ENCODE measurements around the gene ZNF174. TPM values are rescaled to one million over a fixed set of nuclear protein-coding genes. Genes with fewer than 3 reads are reported as not detected.
A peak's percentile ranks its signal among the peaks of the same experiment; 100 is the strongest.

The ZNF174 gene
- polyA plus RNA-seq, 2 of the 4 experiments (the other 2 are of a cell fraction): 9.5 to 15.8 TPM

DNA sequence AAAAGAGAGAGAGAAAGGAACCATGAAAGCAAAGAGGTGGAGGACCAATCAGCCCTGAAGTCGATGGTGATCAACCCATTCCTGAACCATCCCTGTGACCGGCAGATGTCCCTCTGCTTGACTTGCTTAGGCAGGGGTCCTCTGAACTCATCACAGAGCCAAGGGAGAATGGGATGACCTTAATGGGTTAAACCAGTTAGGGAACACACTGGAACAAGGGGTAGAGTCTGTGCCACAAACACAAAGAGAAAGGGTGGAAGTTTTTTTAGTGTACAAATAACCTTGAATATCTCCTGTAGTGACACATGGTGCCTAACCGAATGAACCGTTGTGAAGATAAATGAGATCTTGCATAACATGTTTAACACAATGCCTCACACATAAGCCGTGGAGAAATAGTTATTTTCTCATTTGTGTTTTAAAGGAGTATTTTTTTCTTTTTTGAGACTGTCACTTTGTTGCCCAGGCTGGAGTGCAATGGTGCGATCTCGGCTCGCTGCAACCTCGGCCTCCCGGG, 53.7 kb downstream of the ZNF174 start (continued):
- TF ChIP-seq BHLHE40 (IDR thresholded peaks at IDR 0.05; ENCODE audit: low read depth, low read length): no peak
- no peak for TF ChIP-seq ZNF302 (CRISPR knock-in tag; IDR thresholded peaks at IDR 0.05)
- TF ChIP-seq GATA3 (IDR thresholded peaks at IDR 0.05; ENCODE audit: borderline replicate concordance): no peak
- TF ChIP-seq, protein P1, sequence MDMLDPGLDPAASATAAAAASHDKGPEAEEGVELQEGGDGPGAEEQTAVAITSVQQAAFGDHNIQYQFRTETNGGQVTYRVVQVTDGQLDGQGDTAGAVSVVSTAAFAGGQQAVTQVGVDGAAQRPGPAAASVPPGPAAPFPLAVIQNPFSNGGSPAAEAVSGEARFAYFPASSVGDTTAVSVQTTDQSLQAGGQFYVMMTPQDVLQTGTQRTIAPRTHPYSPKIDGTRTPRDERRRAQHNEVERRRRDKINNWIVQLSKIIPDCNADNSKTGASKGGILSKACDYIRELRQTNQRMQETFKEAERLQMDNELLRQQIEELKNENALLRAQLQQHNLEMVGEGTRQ (IDR thresholded peaks at IDR 0.05): no peak

DNA sequence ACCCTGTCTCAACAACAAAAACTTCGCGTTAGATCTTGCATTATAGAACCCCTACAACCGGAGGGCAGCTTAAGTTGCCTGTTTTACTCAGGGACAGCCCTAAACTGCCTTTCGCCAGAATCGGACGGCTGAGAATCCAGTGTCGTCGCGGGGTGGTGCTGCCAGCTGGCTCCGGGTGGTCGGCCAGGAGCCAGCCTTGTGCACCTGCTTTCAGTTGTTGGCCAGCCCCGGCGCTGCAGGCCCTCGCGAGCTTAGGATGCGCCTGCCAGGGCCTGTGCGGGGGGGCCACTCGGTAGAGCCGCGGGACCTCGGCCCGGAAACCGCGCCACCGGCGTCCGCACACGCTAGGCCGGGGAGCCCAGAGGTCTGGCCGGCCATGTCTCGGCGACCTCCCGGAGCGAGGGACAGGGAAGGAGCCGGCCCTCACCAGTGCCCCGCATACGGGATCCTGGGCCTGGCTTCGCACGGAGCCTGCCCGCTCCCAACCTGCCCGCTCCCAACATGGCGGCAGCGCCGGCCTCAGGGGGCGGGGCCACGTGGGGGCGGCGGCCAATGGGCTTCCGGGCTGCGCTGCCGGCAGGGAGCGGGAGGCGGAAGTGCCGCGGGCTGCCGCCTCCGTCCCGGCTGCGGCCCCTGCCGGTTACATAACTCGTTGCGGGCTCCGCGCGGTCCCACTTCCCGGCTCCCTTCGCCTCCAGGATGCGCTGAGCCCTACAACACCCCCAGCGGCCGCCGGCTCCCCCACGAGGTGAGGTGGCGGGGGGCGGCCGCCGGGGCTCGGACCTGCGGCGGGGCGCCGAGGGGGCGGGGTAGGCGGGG, 56.6 kb downstream of the ZNF174 start:
- POLR2A ChIA-PET: interaction anchor here (0.6 to 1.3 kb wide), 14 partner anchors 9 to 275 kb away, joined by 3 to 16 read pairs (median 4); partner anchors contain the start of genes CLUAP1, NAA60, ZNF174 and ZNF263
- TF ChIP-seq RARB (CRISPR knock-in tag; IDR thresholded peaks at IDR 0.05): no peak
- TF ChIP-seq HOXA7 (CRISPR knock-in tag; IDR thresholded peaks at IDR 0.05): no peak
- TF ChIP-seq EP300 (IDR thresholded peaks at IDR 0.05): no peak; a peak in 1 of 5 replicates
- TF ChIP-seq CTCF (IDR thresholded peaks at IDR 0.05): peak; percentile 45
- no peak for TF ChIP-seq CHD4 (IDR thresholded peaks at IDR 0.05; ENCODE audit: borderline replicate concordance)
- TF ChIP-seq POLR2A (IDR thresholded peaks at IDR 0.05; ENCODE audit: low read length): peak; percentile 78
- TF ChIP-seq E2F6 (IDR thresholded peaks at IDR 0.05; ENCODE audit: borderline replicate concordance, low read depth): peak; percentile 78
- TF ChIP-seq, protein P1 (IDR thresholded peaks at IDR 0.05): peak; percentile 85
- TF ChIP-seq EHMT2 (IDR thresholded peaks at IDR 0.05; ENCODE audit: low read depth): no peak
- TF ChIP-seq HDAC2 (IDR thresholded peaks at IDR 0.05): no peak
- TF ChIP-seq RAD21 (conservative IDR thresholded peaks at IDR 0.05 in 1 of 2, IDR thresholded peaks at IDR 0.05 in 1 of 2): peak; percentile 29 to 56; a peak in 2 of 5 replicates
- TF ChIP-seq, protein P2, sequence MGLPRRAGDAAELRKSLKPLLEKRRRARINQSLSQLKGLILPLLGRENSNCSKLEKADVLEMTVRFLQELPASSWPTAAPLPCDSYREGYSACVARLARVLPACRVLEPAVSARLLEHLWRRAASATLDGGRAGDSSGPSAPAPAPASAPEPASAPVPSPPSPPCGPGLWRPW (IDR thresholded peaks at IDR 0.05): no peak
- TF ChIP-seq CHD2 (IDR thresholded peaks at IDR 0.05; ENCODE audit: low read length, partially characterized antibody): peak; percentile 88
- TF ChIP-seq POLR2AphosphoS2 (conservative IDR thresholded peaks at IDR 0.05; ENCODE audit: low read length): no peak
- peak; percentile 71; the same call in 2 of the 3 replicates for TF ChIP-seq BCL3 (IDR thresholded peaks at IDR 0.05)
- TF ChIP-seq, protein P3, sequence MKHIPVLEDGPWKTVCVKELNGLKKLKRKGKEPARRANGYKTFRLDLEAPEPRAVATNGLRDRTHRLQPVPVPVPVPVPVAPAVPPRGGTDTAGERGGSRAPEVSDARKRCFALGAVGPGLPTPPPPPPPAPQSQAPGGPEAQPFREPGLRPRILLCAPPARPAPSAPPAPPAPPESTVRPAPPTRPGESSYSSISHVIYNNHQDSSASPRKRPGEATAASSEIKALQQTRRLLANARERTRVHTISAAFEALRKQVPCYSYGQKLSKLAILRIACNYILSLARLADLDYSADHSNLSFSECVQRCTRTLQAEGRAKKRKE (CRISPR knock-in tag; IDR thresholded peaks at IDR 0.05; ENCODE audit: low read depth): 0 out of 2 replicates have a peak, but pooled peaks have one; percentile 34
- TF ChIP-seq CEBPB (IDR thresholded peaks at IDR 0.05): peak; percentile 49 to 56; a peak in 1 of 4 replicates
- no peak; the same call in 1 of the 3 replicates for TF ChIP-seq SMC3 (IDR thresholded peaks at IDR 0.05)
- TF ChIP-seq MAZ (IDR thresholded peaks at IDR 0.05; ENCODE audit: borderline replicate concordance, low read depth, low read length): no peak
- TF ChIP-seq GATA3 (IDR thresholded peaks at IDR 0.05; ENCODE audit: borderline replicate concordance): no peak
- TF ChIP-seq RCOR1 (IDR thresholded peaks at IDR 0.05; ENCODE audit: low read depth, low read length): no peak
- TF ChIP-seq NPAS2 (CRISPR knock-in tag; IDR thresholded peaks at IDR 0.05; ENCODE audit: borderline replicate concordance): no peak
- no peak for TF ChIP-seq ELK1 (IDR thresholded peaks at IDR 0.05; ENCODE audit: low read depth, low read length)
- TF ChIP-seq FOSB (CRISPR knock-in tag; IDR thresholded peaks at IDR 0.05): no peak
- TF ChIP-seq ZC3H11A (IDR thresholded peaks at IDR 0.05): no peak
- TF ChIP-seq MYC (IDR thresholded peaks at IDR 0.05; ENCODE audit: borderline replicate concordance, low read length): peak; percentile 85
- TF ChIP-seq MAFK (IDR thresholded peaks at IDR 0.05; ENCODE audit: partially characterized antibody): no peak

More for the DNA sequence above, 56.6 kb downstream of the ZNF174 start:
- peaks cover 33% of the 10 kb centered on the region for H3K4me1 ChIP-seq
- H3K4me3 ChIP-seq: peak overlapping the region; percentile 100
- peak overlapping the region; percentile 99 for H3K4me2 ChIP-seq
- CTCF ChIA-PET: interaction anchor here (0.6 to 1.2 kb wide), 6 partner anchors 10 to 223 kb away, joined by 3 to 5 read pairs (median 4); partner anchors contain the start of genes CLUAP1, NAA60, ZNF200 and ZNF597
- FAIRE-seq: no peak
- peak; percentile 90 to 95 for ATAC-seq
- DNase-seq (ENCODE audit: low read depth in 1 of 2, low spot score in 1 of 2): peak; percentile 92 to 98
- WGBS (ENCODE audit: missing lambda C conversion rate): 39% methylated on average over 3 of the region's 83 CpGs
- no peaks in the 10 kb centered on the region for H3K9me3 ChIP-seq
- H3K27ac ChIP-seq: peak overlapping the region; percentile 99
